ENCODE results near the gene HNRNPDL.
A peak's percentile ranks its signal among the peaks of the same experiment; 100 is the strongest.
"Not testable (repeated sequence)": the region's sequence is repeated elsewhere in the genome, so short reads cannot be mapped to it uniquely, and the experiment has no call there.

Gene HNRNPDL

DNA sequence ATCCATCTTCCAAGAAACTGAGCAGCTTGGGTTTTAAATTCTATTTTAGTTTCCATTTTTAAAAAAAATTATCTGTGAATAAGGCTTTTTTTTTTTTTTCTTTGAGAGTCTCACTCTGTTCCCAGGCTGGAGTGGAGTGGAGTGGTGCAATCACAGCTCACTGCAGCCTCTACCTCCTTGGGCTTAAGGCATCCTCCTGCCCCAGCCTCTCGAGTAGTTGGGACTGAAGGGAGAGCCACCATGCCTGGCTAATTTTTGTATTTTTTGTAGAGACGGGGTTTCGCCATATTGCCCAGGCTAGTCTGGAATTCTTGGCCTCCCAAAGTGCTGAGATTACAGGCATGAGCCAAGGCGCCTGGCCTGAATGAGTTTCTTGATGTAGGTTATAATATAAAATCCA, 1.6 kb upstream of the HNRNPDL start:
- DNase-seq, result no peak

DNA sequence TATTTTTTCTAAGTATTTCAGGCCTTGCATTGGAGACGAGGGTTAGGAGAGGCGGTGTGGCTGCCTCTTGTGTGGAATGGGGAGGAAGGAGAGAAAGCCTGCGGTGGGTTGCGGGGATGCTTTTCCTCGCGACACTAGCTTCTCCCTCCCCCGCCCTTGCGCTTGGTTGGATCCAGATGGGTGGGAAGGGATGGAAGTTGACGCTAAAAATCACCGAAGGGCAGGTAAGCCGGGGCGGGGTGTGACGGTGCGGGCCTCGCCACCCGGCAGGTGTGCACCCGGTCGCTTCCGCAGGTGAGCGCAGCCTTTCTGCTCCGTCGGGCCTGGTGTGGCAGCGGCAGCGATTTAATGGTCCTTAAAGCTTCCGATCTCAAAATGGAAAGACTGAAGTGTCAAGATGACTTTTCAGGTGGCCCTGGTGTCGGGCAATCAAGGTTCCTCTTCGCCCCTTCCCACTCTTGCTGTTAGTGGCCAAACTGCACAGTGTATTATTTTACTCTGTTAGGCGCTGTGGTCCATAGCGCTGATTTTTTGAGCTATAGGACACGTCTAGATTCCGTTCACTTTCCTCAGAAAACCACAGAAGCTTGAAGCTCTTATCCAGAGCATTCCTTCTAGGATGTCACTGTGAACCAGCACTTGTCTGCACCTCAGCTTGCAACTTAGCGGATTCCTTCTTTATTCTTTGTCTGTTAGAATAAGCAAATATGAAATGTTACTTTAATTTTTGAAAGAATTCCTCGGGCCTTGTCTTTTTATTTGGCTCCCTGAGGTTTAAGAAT, 893 bp upstream of the HNRNPDL start:
- peak; percentile 15 for DNase-seq

DNA sequence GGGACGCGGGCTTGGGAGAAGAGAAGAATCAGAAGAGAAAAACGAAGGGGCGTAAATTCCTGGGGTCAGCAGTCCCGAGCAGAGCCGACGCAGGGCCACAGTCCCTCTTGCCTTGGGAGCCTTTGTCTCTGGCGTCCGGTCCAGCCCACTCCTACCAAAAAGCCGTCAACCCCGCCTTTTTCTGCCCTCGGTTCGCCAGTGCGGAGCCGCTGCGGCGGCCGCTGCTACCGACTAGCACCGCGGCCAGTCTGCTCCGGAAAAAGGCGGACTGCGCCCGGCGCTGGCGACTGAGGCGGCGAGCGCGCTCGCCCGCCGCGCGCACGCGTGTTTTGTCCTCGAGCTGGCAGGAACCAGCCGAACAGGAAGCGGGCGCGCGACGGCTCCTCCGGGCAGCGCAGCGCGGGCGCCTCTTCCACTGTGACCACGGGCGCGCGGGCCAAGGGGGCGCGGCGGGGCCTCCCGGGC, 502 bp downstream of the HNRNPDL start:
- DNase-seq, result peak; percentile 71

DNA sequence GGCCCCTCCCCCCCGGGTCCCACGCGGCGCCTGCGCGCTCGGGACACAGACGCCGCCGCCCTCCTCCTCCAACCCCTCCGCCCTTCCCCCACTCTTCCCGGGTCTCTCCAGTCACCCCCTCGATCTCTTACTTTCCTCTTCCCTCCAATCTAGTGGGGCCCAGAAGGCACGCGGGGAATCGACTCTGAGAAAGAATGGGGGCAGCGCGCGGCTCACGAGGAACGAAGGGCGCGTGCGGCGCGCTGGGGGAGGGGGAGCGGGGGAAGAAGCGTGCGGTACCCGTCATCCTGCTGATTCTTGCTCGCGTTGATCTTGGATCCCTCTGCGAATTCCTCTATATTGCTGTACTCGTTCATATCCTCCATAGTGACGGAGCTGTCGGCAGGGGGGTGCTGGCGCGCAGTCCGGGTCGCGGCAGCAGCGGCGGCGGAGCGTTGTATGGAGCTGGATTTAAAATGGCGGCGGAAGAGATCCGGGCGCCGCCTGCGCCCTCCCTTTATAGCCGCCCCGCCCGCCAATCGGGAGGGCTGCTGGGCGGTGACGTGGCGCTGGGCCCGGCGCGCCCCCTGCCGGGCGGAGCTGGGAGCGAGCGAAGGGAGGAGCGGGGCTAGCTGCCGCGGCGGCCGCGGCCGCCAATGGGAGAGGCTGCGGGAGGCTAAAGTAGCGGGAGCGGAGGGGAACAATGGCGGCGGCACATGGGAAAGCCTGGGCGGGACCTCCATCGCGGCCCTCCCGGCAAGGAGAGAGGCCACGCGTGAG, 1.1 kb downstream of the HNRNPDL start:
- DNase-seq, result peak; percentile 93

DNA sequence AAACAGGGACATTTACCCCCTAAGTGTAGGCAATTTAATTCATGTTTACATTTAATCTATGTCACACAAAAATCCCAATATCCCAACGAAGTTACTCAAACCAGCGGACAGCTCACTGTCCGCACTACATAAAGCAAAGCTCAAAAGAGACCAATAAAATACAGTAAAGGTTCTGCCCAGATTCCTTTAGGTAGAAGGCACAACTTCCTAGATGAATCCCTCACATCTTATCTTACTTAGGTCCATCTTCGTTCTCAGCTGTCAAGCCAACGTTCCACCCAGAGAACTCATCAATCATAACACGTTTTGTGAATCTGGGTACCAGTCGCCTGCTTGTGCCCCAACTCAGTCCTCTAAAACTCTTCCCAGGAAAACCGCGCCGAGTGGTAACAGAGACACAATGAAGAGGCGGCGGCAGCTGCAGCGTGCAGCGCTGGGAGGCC, 1.7 kb downstream of the HNRNPDL start:
- no peak for DNase-seq

DNA sequence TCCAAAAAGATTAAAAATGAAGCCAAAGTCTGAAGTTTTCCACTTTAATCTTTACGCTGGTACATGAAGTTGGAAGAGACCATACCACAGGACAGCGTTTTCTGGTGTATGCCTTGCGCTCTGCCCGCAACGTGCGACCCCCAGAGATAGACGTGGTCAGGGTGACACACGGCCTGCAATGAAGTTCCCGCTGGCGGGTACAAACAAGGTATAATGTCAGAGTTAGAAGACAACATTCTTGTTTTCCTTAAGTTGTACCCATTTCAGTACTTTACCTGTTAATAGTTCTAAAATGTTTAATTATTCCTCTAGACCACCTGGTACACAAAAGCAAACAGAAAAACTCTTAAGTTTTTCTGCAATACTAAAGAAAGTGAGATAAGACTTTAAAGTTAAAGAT, 4.8 kb downstream of the HNRNPDL start:
- DNase-seq, result no peak

DNA sequence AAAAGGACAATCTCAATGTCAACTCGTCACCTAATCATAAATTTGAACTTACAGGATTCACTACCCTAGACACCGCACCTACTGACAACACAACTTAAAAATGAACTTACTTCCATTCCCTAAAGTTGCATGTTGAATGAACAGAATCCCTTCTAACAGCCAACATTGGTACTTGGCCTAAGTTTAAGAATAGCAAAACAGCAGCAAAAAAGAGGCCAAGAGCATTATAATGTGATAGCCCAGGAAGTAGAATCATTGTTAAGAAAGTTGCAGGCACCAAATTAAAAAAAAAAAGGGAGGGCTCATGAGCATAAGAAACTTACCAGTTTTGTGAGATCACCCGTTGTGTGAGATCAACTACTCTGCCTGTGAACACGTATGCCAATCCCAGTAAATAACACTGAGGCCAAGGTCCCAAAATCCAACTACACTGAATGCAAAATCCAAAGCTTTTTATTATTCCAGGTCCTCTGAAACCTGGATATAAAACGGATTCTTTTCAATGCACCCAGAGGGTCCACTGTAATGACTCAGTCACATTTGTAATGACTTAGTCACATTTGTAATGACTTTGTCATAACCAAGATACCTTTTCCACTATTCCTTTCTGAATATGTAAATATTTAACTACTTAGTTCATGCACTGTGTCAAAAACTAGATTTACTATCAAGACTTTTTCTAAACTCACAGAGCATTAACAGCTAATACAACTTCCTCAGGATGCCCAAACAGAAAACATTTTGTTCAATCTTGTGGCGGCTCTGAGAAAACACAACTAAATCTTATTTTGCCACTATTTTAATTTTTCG, 6.8 kb downstream of the HNRNPDL start:
- DNase-seq, result no peak

DNA sequence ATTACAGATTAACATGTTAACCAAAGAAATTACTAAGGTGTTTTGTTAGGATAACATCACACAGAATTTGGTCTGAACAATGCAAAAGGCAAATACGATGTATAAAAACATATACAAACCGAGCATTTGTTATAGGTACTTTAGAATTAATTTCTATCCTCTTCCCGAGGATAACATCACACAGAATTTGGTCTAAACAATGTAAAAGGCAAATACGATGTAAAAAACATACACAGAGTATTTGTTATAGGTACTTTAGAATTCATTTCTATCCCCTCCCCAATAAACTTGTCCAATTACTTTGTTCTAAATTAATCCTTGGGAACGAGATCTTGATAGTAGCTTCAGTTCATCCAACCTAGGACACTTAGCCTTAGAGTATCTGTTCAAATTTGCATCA, 7.6 kb downstream of the HNRNPDL start:
- DNase-seq, result no peak

DNA sequence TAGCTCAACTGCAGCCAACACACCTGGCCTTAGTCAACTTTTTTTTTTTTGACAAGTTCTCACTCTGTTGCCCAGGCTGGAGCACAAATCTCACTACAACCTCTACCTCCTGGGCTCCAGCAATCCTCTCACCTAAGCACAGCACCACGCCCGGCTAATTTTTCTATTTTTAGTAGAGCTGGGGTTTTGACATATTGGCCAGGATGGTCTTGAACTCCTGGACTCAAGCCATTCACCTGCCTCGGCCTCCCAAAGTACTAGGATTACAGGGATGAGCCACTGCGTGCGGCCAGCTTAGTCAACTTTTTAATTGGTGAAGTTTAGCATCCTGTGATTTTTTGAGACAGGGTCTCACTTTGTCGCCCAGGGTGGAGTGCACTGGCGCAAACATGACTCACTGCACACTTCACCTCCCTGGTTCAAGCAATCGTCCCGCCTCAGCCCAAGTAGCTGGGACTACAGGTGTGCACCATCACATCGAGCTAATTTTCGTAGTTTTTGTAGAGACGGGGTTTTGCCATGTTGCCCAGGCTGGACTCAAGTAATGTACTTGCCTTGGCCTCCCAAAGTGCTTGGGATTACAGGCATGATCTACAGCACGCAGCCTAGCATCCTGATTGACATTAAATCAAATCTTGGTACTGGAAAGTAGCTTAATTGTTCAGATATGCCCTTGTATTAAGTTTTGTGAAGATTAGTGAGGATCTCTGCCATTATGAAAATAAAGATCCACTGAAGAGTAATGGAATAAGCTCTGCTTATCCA, 8.3 kb downstream of the HNRNPDL start:
- DNase-seq, result no peak

DNA sequence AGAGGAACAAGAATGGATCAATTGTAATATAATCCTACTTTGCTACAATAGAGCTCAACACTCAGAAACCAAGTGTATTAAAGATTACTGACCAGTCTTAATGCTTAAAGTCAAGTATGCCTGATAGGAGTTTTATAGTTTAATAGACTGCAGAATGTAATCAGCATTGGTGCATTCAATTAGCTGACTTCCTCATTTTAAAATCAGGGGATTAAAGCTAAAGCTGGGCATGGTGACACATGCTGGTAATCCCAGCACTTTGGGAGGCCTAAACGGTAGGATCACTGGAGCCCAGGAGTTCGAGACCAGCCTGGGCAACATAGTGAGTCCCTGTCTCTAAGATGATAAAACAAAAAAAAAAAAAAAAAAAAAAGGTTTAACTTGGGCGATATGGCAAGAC, 10.8 kb downstream of the HNRNPDL start:
- DNase-seq, result no peak

DNA sequence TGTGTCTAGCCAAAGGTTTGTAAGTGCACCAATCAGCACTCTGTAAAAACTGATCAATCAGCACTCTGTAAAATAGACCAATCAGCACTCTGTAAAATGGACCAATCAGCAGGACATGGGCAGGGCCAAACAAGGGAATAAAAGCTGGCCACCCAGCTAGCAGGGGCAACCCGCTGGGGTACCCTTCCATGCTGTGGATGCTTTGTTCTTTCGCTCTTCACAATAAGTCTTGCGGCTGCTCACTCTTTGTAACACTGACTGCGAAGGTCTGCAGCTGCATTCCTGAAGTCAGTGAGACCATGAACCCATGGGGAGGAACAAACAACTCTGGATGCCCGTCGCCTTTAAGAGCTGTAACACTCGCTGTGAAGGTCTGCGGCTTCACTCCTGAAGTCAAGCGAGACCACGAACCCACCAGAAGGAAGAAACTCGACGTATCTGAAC, 14.3 kb downstream of the HNRNPDL start:
- no peak for DNase-seq

DNA sequence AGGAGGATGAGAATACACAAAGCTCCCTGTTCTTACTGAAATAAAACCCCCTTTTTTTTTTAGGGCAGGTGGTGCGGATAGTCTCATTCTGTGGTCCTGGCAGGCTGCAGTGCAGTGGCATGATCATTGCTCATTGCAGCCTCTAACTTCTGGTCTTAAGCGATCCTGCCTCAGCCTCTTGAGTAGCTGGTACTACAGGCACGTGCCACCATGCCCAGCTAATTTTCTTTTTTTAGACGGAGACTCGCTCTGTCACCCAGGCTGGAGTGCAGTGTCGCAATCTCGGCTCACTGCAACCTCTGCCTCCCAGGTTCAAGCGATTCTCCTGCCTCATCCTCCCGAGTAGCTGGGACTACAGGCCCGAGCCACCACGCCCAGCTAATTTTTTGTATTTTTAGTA, 15.2 kb downstream of the HNRNPDL start:
- DNase-seq, result not testable (repeated sequence)

DNA sequence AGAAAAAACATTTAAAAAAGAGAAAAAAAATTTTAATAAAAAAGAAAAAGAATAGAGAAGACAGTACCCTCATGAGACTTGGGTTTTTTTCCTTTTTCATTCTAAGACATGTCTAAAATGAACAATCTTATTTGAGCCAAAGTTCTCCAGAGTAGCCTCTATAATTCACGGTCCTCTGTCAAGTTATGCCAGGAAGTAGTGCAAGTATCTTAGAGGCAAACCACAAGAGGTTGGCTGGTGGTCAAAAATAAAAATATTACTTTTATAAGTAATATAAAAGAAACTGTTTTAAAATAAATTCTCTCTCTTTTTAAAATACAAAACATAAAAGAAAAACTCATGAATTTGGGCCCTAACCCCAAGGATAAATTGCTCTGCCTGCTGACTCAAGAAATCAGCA, 26.5 kb downstream of the HNRNPDL start:
- DNase-seq, result no peak

DNA sequence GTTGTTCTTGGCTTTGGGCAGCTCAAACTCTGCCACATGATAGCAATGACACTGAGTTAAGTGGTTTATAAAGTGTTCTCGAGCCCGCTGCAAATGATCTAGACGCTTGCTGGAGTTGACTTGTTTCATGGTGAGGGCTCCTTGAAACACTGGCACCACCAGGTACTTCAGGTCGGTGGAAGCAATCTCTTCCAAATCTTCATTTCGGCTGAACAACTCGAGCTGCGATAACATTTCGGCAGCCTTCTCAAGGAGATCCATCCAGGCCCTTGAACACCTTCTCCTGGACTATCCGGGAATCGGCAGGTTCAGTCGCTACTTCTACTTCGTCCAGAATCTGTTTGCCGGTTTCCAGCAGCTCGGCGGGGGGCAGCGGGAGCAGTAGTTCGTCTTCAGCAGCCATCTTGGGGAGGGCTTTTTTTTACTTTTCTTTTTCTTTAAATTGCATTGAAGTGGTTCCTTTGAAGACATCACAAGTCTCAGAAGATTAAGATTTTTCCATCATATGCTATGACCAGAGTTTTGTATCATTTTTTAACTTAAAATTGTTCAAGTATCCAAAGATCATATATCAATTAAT, 28.0 kb downstream of the HNRNPDL start:
- DNase-seq, result no peak

DNA sequence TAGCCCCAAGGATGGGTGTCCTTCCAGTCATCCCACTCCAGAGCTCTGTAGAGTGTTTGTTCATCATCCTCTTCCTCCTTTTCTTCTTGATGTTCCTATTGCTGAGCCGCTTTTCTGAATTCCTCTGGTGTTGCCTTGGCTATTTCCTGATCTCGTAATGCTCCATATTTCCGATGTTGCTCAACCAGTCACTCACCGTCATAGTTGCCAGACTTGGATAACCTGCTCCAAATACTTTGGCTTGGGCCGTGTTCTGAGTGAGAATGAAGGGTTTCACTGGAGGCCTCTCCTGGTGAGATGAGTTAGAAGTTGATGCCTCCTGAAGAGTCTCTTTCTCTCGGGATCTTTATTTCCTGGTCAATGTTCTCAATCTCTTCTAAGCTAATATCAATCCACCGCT, 28.7 kb downstream of the HNRNPDL start:
- no peak for DNase-seq

DNA sequence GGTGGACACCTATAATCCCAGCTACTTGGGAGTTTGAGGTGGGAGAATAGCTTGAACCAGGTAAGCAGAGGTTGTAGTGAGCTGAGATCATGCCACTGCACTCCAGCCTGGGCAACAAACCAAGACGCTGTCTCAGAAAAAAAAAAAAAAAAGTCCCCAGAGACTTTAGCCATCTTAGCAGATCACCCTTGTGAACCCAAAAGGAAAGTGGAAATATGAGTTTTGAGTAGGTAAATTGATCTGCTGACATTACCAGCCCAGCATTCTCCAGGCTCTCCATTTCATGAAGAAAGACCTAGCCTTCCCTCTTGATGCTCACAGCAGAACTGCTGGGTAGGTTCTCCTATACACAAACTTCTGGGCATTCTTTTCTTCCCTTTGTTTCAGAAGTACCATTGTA, 32.0 kb downstream of the HNRNPDL start:
- no peak for DNase-seq

DNA sequence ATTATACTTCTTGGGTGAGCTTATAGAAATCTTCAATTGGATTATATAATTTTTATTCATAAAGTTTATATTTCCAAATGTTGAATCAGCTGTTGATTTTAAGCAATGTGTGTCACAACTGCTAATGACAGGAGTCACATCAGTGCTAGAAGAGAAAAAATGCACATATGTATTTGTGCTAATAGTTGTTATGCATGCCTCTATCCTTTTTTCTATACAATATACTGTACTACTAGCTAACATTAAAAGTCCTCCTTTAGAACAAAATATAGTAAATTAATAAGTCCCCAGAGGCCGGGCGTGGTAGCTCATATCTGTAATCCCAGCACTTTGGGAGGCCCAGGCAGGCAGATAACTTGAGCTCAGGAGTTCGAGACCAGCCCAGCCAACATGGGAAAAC, 32.7 kb downstream of the HNRNPDL start:
- DNase-seq, result no peak

DNA sequence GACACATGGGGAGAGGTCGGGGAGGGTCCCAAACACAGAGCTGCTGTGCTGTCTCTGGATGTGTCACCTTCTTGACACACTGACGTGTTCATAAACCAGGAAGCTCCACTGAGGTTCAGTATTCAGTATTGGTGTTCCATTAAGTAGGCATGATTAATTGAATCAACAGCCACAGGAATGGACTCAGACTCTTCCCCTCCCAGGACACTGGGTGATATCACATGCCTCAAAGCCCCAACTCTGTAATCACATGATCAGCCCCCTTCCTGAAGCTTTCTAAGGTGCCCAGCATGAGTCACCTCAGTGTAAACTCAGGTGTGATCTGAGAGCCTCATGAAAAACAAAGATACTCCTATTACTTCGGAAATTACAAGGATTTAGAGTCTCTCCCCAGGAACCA, 35.4 kb downstream of the HNRNPDL start:
- no peak for DNase-seq

DNA sequence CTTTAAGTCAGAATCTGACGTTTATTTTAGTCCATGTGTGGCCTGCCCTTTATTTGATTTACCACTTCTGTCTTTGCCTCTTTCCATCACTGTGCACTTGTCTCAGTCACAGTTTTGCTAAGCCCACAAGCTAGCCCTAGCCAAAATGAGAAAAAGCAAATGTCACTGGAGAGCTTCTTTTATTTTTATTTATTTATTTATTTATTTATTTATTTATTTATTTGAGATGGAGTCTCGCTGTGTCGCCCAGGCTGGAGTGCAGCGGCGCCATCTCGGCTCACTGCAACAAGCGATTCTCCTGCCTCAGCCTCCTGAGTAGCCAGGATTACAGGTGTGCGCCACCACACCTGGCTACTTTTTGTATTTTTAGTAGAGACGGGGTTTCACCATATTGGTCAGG, 40.2 kb downstream of the HNRNPDL start:
- not testable (repeated sequence) for DNase-seq

DNA sequence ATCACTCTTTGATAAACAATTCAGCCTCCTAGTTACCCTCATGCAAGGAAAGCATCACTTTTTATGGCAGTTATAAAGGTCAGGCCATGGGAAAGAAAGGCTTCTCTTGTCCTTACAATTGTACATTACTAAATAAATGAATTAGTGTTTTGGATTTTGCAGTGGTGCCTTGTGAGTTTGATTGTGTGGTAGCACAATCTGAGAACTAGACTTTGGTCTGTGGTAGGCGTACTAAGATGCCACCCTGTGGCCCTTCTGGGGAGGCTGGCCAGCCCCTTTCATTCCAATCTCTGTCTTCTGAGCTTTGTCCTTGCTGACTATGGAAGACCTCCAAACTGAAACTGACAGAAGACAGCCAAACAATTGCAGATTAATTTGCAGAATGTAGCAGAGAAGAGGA, 41.9 kb downstream of the HNRNPDL start:
- no peak for DNase-seq

DNA sequence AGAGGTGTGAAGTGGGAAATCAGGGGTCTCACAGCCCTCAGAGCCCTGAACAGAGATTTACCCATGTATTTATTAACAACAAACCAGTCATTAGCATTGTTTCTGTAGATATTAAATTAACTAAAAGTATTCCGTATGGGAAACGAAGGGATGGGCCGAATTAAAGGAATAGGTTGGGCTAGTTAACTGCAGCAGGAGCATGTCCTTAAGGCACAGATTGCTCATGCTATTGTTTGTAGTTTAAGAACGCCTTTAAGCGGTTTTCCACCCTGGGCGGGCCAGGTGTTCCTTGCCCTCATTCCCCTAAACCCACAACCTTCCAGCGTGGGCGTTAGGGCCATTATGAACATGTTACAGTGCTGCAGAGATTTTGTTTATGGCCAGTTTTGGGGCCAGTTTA, 44.0 kb downstream of the HNRNPDL start:
- DNase-seq, result not testable (repeated sequence)

DNA sequence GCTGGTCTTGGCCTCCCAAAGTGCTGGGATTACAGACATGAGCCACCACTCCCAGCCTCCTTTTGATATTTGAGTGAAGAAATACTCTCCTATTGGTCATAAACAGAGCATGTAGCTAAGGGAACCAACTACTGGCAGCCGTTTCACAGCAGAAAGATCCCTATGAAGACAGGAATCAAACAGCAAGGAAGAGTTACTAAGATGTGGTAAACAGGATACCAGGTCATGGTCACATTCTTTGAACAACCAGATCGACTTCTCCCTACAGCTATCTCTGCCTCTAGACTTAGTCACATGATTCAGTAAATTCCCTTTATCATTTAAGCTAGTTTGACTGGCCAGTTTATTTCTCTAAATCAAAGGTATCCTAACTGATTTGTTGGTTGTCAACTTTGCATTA, 47.5 kb downstream of the HNRNPDL start:
- DNase-seq, result no peak
